GM12873 (cell line): ENCODE measurements around the gene BEGAIN.

Experiments
- TF ChIP-seq, protein P1 (sequence below): IDR thresholded peaks from 2 replicates; pipeline ENCODE4 v1.5.1; 2012; ENCODE audit warnings: low read depth, mild to moderate bottlenecking, moderate library complexity, low read length, control low read depth; ENCODE audit not compliant: insufficient read depth; ENCODE audit errors: missing control alignments

BEGAIN gene

DNA sequence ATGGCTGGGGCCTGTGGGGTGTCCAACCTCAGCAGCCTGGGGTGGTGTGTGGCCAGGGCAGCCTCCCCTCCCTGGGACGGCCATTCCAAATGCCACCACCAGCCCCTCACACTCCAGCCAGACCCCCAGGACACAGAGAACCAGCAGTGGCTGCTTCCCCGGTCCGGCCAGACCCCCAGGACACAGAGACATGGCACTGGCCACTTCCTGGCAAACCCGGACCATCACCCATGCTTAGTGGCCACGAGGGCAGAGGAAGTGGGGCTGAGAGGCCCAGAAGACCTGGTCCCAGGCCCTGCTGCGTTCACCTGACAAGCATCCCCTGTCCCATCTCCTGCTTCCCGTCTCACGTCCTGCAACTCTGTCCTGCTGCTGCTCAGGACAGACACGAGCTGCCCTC, 26.7 kb downstream of the BEGAIN start:
- TF ChIP-seq, protein P1, sequence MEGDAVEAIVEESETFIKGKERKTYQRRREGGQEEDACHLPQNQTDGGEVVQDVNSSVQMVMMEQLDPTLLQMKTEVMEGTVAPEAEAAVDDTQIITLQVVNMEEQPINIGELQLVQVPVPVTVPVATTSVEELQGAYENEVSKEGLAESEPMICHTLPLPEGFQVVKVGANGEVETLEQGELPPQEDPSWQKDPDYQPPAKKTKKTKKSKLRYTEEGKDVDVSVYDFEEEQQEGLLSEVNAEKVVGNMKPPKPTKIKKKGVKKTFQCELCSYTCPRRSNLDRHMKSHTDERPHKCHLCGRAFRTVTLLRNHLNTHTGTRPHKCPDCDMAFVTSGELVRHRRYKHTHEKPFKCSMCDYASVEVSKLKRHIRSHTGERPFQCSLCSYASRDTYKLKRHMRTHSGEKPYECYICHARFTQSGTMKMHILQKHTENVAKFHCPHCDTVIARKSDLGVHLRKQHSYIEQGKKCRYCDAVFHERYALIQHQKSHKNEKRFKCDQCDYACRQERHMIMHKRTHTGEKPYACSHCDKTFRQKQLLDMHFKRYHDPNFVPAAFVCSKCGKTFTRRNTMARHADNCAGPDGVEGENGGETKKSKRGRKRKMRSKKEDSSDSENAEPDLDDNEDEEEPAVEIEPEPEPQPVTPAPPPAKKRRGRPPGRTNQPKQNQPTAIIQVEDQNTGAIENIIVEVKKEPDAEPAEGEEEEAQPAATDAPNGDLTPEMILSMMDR: no peak

DNA sequence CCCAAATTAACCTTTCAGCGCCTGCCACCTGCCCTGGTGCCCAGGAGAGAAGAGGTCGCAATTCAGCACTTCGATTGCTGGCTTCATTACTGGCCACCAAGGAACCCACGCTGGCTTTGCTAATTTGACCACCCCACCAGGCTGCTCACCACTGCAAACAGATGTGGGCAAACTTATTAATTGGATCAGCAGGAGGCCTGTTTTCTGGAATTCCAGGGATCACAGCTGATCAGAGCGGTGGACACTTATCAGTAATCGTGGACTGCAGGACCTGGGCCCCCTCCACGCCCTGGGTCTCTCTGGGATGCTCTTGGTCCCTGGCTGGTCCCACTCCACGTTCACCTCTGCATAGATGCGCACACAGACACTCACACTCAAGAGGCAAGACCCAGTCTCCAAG, 27.8 kb downstream of the BEGAIN start:
- TF ChIP-seq, protein P1: no peak

DNA sequence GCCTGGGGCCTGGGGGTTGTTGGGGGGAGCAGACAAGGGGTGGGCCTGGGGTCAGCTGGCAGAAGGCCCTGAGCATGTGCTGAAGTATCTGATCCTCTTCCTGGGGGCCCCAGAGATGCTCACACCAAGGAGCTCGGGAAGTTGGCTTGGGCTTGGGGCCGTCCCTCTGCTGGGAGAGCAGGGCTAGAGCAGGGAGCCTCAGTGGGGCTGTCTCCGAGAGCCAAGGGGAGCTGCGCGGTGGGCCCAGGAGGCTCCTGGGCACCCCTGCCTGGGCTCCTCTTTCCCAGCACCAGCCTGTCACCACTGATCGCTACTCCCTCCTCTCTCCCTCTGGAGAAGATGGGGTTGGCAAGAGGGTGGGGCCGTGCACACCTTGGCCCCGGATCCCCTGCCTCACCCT, 28.3 kb downstream of the BEGAIN start:
- TF ChIP-seq, protein P1: no peak

DNA sequence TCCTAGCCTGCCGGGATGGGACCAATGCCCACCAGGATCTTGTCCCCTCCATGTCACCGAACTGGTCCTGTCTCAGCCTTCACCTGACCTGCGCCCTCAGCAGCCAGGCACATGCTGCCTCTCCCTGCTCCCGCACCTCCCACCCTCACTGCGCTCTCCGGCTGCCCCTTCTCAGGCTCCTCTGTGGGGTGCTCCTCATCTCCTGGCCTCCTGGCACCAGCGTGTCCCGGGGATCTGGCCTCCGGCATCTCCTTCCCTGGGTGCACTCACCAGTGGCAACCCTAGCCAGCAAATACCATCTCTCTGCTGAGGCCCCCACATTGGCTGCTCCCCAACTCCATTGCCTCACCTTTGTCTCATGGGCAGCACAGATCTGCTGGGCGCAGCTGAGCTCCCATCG, 29.0 kb downstream of the BEGAIN start:
- TF ChIP-seq, protein P1: no peak

DNA sequence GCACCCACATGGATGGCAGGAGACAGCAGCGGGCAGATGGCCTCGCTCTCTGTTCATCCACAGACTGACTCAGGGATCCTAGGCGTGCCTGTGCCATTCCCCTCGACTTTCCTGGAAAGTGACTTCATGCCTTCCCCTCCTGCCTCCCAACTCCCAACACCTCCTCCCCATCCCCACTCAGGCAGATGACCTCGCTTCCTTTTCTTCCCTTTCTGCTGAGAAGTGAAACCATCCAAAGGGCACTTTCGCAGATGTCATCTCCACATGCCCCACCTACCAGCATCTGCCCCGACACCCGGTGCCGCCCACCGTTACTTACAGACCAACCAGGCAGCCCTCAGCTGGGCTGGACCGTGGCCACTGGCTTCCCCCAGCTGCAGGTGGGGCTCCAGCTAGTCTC, 29.6 kb downstream of the BEGAIN start:
- TF ChIP-seq, protein P1: no peak

DNA sequence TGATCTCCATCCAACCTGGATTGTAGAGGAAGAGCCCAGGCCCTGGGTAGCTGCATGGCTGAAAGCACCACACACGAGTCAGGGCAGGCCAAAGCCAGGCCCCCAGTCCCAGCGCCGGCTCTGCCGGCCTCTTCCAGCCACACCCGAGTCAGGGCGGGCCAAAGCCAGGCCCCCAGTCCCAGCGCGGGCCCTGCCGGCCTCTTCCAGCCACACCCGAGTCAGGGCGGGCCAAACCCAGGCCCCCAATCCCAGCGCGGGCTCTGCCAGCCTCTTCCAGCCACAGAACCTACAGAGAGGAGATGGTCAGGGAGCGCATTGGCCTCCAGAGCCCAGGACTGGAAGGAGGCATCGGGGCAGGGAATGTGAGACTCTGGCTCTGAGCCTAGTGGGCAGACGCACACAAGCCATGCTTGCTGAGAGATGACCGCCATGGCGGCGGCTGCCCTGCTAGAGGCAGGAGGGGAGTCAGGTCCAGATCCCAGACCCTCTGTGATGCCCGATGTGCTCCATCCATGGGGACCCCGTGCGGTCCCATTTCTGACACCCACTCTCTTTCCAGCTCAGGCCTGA, 30.2 kb downstream of the BEGAIN start:
- TF ChIP-seq, protein P1: no peak

DNA sequence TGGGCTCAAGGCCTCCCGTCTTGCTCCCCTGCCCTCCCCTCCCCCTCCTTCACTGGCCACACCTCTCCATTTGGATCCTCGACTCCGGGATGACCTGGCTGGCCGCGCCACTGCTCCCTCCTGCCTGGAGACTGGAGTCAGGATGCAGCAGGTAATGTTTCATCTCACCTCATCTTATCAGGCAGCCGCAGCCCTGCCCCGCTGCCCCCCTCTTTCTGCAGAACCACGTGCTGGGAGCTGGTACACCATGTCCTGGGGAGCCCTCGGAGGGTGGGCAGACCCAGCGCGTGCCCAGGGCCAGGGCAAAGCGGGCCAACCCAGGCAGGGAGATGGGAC, 31.1 kb downstream of the BEGAIN start:
- TF ChIP-seq, protein P1: no peak

DNA sequence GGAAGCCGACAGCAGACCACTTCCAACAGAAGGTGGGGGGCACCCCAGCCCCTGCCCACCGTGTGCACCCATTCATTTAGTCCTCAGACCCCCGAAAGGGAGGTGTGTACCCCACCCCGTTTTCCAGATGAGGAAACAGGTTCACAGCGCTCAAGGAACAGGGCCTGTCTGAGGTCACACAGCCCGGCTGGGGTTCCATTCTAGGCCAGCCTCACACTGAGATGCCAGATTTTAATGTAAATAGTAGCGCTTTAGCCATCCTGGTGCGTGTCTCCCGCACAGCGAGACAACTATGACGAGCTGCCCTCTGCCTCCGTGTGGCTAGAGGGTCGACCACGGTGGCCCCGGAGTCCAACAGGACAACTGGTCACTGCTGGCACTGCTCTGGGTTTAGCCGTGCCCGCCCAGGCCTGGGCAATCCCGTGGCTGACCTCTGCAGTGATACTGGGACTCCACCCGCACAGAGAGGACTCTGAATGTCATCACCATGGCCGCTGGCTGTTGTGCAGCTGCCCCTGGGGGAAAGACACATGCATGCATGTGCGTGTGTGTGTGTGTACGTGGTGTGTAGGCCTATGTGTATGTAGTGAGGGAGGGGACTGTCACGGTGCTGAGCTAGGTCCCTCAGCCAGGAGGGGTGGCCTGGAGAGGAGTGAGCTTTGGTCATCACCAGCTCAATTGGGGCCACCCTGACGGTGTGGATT, 31.6 kb downstream of the BEGAIN start:
- TF ChIP-seq, protein P1: no peak
